ENCODE measurements around the gene HSPA1L.
"Not testable (repeated sequence)": the region's sequence is repeated elsewhere in the genome, so short reads cannot be mapped to it uniquely, and the experiment has no call there.

GRCh38 chr6:31839779-31840126 lies 24.7 kb upstream of the HSPA1L start:
- TF ChIP-seq CTCF, EZH2, EZH2phosphoT487 (IDR thresholded peaks at IDR 0.05): not testable (repeated sequence)
